SU-DHL-6 (cell line): ENCODE data around the gene TARBP1.

Source experiments
- H2AFZ ChIP-seq: fragments of 200-600 bp; sonication (generic); 2 replicates; pipeline ENCODE4 v1.6.1; 2014; ENCODE audit warnings: low read depth, mild to moderate bottlenecking, moderate library complexity, mixed read lengths, antibody characterized with exemption, low read length; ENCODE audit not compliant: severe bottlenecking
- H3F3A ChIP-seq: fragments of 200-600 bp; shearing (Covaris generic); 2 replicates; pipeline ENCODE4 v1.6.0; 2016; ENCODE audit warnings: antibody characterized with exemption, mild to moderate bottlenecking; ENCODE audit not compliant: insufficient read depth
- H3K27ac ChIP-seq: fragments of 200-600 bp; sonication (generic); 2 replicates; pipeline ENCODE4 v1.5.1; 2016; ENCODE audit warnings: low read depth, mild to moderate bottlenecking, low read length, moderate library complexity, mixed read lengths
- H3K27me3 ChIP-seq: fragments of 200-600 bp; sonication (generic), shearing (Covaris generic); 2 replicates; pipeline ENCODE4 v1.6.0; 2014; ENCODE audit warnings: mild to moderate bottlenecking, low read length
- H3K36me3 ChIP-seq: fragments of 200-600 bp; sonication (generic); 2 replicates; pipeline ENCODE4 v1.6.1; 2014; ENCODE audit warnings: mild to moderate bottlenecking, low read length, mixed read lengths
- H3K4me2 ChIP-seq: fragments of 300-600, 200-600 bp; shearing (Covaris generic), sonication (generic); 2 replicates; pipeline ENCODE4 v1.6.0; 2014; ENCODE audit warnings: low read length, low read depth, mild to moderate bottlenecking; ENCODE audit not compliant: poor library complexity, severe bottlenecking
- H3K4me3 ChIP-seq: fragments of 200-600 bp; sonication (generic); 2 replicates; pipeline ENCODE4 v1.5.1; 2014; ENCODE audit warnings: antibody characterized with exemption, low read length, mild to moderate bottlenecking, mixed read lengths; ENCODE audit not compliant: insufficient read depth, poor library complexity, severe bottlenecking
- H3K79me2 ChIP-seq: fragments of 200-600 bp; sonication (generic); 2 replicates; pipeline ENCODE4 v1.6.1; 2014; ENCODE audit warnings: mild to moderate bottlenecking, low read length, moderate library complexity; ENCODE audit not compliant: insufficient read depth
- H3K9ac ChIP-seq: fragments of 200-600 bp; sonication (generic); 2 replicates; pipeline ENCODE4 v1.7.0; 2014; ENCODE audit warnings: mild to moderate bottlenecking, low read length
- H3K9me2 ChIP-seq: fragments of 200-600 bp; sonication (generic); replicated peaks from 2 replicates; pipeline ENCODE4 v1.6.1; 2014; ENCODE audit warnings: low read length; ENCODE audit not compliant: insufficient read depth
- H3K9me3 ChIP-seq: fragments of 200-600 bp; sonication (generic); 2 replicates; pipeline ENCODE4 v1.6.1; 2014; ENCODE audit warnings: low read length, mixed read lengths; ENCODE audit not compliant: insufficient read depth
- H4K20me1 ChIP-seq: fragments of 200-600 bp; sonication (generic); 2 replicates; pipeline ENCODE4 v1.6.1; 2014; ENCODE audit warnings: low read depth, mild to moderate bottlenecking, antibody characterized with exemption, low read length, moderate library complexity, mixed read lengths
- EZH2phosphoT487 ChIP-seq: fragments of 200-600 bp; sonication (generic), shearing (Covaris generic); conservative IDR thresholded peaks from 2 replicates; pipeline ENCODE4 v1.6.1; 2018; ENCODE audit warnings: mild to moderate bottlenecking, antibody characterized with exemption, low read length, moderate library complexity, mixed read lengths
- TF ChIP-seq, protein P1 (sequence below): fragments of 200-600 bp; sonication (generic); IDR thresholded peaks from one replicate; pipeline ENCODE4 v1.5.1; 2017; ENCODE audit warnings: antibody characterized with exemption, mild to moderate bottlenecking, low read length, moderate library complexity; ENCODE audit not compliant: insufficient read depth, poor library complexity, severe bottlenecking

The TARBP1 gene, protein sequence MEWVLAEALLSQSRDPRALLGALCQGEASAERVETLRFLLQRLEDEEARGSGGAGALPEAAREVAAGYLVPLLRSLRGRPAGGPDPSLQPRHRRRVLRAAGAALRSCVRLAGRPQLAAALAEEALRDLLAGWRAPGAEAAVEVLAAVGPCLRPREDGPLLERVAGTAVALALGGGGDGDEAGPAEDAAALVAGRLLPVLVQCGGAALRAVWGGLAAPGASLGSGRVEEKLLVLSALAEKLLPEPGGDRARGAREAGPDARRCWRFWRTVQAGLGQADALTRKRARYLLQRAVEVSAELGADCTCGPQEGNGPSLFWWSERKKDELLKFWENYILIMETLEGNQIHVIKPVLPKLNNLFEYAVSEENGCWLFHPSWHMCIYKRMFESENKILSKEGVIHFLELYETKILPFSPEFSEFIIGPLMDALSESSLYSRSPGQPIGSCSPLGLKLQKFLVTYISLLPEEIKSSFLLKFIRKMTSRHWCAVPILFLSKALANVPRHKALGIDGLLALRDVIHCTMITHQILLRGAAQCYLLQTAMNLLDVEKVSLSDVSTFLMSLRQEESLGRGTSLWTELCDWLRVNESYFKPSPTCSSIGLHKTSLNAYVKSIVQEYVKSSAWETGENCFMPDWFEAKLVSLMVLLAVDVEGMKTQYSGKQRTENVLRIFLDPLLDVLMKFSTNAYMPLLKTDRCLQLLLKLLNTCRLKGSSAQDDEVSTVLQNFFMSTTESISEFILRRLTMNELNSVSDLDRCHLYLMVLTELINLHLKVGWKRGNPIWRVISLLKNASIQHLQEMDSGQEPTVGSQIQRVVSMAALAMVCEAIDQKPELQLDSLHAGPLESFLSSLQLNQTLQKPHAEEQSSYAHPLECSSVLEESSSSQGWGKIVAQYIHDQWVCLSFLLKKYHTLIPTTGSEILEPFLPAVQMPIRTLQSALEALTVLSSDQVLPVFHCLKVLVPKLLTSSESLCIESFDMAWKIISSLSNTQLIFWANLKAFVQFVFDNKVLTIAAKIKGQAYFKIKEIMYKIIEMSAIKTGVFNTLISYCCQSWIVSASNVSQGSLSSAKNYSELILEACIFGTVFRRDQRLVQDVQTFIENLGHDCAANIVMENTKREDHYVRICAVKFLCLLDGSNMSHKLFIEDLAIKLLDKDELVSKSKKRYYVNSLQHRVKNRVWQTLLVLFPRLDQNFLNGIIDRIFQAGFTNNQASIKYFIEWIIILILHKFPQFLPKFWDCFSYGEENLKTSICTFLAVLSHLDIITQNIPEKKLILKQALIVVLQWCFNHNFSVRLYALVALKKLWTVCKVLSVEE (N-terminal part only)

DNA sequence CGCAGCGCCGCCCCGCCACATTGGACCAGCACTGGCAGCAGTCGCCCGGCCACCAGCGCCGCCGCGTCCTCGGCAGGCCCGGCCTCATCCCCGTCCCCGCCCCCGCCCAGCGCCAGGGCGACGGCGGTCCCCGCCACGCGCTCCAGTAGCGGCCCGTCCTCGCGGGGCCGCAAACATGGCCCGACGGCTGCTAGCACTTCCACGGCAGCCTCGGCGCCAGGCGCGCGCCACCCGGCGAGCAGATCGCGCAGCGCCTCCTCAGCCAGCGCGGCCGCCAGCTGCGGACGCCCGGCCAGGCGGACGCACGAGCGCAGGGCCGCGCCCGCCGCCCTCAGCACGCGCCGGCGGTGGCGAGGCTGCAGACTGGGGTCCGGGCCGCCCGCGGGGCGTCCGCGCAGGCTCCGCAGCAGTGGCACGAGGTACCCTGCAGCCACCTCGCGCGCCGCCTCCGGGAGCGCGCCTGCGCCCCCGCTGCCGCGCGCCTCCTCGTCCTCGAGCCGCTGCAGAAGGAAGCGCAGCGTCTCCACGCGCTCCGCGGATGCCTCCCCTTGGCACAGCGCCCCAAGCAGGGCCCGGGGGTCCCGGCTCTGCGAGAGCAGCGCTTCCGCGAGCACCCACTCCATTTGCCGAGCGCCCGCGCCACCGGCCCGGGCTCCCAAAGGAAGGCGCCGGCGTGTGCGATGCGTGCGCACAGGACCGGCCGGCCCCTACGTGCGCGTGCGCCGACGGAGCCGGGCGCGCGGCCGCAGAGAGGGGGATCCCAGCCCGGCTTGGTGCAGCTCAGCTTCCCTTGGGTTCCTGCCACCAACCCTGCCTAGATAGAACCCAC is at the start of gene TARBP1:
TARBP1 (minus strand) TSS at position 699 of the 829 bp plus-strand sequence; CDS start at position 623, 76 bp downstream.
- Histone ChIP-seq H3K9ac (peak within 1 kb of the TSS; percentile 65), H2AFZ (peak within 1 kb of the TSS; percentile 73), H3K27me3 (no peaks in the 10 kb centered on the region), H3K4me3 (peak within 1 kb of the TSS; percentile 80), H3K9me2 (no peaks in the 10 kb centered on the region), H3K4me2 (peak within 1 kb of the TSS; percentile 87), H3K36me3 (no peaks in the 10 kb centered on the region), H3F3A (no peaks in the 10 kb centered on the region; the same call in none of the 2 replicates), H3K79me2 (peaks cover 42% of the 10 kb centered on the region), H4K20me1 (no peaks in the 10 kb centered on the region), H3K27ac (peak within 1 kb of the TSS; percentile 84), H3K9me3 (no peaks in the 10 kb centered on the region)
- TF ChIP-seq, protein P1, sequence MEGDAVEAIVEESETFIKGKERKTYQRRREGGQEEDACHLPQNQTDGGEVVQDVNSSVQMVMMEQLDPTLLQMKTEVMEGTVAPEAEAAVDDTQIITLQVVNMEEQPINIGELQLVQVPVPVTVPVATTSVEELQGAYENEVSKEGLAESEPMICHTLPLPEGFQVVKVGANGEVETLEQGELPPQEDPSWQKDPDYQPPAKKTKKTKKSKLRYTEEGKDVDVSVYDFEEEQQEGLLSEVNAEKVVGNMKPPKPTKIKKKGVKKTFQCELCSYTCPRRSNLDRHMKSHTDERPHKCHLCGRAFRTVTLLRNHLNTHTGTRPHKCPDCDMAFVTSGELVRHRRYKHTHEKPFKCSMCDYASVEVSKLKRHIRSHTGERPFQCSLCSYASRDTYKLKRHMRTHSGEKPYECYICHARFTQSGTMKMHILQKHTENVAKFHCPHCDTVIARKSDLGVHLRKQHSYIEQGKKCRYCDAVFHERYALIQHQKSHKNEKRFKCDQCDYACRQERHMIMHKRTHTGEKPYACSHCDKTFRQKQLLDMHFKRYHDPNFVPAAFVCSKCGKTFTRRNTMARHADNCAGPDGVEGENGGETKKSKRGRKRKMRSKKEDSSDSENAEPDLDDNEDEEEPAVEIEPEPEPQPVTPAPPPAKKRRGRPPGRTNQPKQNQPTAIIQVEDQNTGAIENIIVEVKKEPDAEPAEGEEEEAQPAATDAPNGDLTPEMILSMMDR, result no peak
- TF ChIP-seq EZH2phosphoT487, result no peak

DNA sequence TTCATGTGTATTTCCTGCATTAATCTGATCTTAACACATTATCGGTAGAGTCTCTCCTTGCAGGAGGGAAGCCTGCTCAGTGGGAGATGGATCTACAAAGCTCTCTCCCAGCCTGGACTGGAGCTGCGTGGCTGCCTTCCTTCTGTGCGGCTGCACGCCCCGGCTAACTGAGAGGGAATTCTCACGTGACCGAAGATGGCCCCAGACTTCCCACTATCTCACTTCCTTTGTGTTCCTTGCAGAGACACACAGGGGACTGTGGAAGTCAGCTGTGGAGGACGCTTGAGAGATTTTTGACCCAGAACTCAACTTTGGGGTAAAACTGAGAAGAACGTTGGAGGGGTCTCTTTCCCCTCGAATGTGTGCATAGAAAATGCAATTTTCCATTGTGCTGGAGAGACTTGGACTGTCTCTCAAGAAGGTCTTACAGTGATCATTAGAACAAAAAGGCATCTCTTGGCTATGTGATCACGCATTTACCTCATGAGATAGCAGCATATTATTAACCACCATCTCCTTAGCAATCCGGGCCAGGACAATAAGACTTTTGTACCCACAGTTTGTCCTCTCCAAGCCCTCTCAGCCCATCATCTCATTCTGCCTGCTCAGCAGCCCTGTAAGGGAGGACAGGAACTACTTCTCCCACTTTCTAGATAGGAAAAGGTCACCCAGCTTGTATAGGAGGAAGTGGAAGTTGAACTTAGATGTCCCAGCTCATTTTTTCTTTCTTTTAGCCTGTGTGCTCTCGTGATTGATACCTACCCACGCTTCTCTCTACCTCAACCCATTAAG is 49.3 kb upstream of the TARBP1 start:
- no peaks in the 10 kb centered on the region for H3K36me3 ChIP-seq
- no peaks in the 10 kb centered on the region for H3K27me3 ChIP-seq
- H3K9me2 ChIP-seq, result no peaks in the 10 kb centered on the region
- TF ChIP-seq EZH2phosphoT487, result no peak
- TF ChIP-seq, protein P1, result no peak
- H3F3A ChIP-seq, result no peaks in the 10 kb centered on the region
- no peak overlapping the region for H3K27ac ChIP-seq
- no peaks in the 10 kb centered on the region for H4K20me1 ChIP-seq
- no peak overlapping the region for H2AFZ ChIP-seq
- H3K4me3 ChIP-seq, result no peak overlapping the region
- no peaks in the 10 kb centered on the region for H3K9me3 ChIP-seq
- H3K9ac ChIP-seq, result no peak overlapping the region
- H3K79me2 ChIP-seq, result no peaks in the 10 kb centered on the region
- no peak overlapping the region for H3K4me2 ChIP-seq
